GM21367 (cell line): ENCODE results near the gene ZBTB20.

Source experiments
- ATAC-seq: cut with Tn5 transposase; IDR thresholded peaks from one replicate; pipeline ENCODE4 v1.9.1; 2021; ENCODE audit not compliant: unreplicated experiment

ZBTB20 gene

GRCh38 chr3:115022199-115022598 lies 124.9 kb downstream of the ZBTB20 start:
- no peak for ATAC-seq

GRCh38 chr3:115021061-115021460 lies 126.0 kb downstream of the ZBTB20 start:
- no peak for ATAC-seq

DNA sequence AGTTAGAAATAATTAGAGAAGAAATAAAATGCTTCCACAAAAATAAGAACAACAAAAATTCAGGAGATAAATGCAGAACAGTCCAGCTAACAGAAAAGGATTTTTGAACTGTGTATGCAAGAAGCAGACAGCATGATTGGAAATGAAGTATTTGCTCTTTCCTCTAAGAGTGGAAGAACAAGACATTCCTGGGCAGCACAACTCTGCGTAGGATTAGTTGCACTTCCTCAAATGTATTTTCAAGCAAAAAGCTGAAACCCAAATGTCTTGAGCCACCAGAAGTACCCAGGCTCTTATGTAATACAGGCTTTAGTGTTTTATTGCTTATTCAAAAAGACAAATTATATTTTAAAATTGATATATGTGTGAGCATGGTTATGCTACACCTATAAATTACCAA lies 127.2 kb downstream of the ZBTB20 start:
- no peak for ATAC-seq

GRCh38 chr3:115018694-115019093 lies 128.4 kb downstream of the ZBTB20 start:
- no peak for ATAC-seq

DNA sequence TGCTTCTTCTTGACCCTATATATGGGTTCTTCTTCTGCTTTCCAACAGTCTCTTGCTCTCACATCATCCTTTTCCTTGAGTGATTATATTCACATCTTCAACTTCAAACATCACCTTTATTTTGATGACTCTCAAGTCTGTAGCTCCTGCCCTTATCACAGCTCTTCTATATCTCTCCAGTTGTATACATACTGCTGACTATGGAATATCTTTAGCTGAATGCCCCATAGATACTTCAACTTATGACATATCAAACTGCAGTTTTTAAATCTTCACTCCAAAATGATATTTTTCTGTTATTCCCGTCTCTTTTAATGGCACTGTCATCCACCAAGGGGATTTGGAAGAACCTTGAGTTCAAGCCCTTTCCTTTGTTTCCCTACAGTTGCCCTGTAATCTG lies 139.1 kb downstream of the ZBTB20 start:
- no peak for ATAC-seq

DNA sequence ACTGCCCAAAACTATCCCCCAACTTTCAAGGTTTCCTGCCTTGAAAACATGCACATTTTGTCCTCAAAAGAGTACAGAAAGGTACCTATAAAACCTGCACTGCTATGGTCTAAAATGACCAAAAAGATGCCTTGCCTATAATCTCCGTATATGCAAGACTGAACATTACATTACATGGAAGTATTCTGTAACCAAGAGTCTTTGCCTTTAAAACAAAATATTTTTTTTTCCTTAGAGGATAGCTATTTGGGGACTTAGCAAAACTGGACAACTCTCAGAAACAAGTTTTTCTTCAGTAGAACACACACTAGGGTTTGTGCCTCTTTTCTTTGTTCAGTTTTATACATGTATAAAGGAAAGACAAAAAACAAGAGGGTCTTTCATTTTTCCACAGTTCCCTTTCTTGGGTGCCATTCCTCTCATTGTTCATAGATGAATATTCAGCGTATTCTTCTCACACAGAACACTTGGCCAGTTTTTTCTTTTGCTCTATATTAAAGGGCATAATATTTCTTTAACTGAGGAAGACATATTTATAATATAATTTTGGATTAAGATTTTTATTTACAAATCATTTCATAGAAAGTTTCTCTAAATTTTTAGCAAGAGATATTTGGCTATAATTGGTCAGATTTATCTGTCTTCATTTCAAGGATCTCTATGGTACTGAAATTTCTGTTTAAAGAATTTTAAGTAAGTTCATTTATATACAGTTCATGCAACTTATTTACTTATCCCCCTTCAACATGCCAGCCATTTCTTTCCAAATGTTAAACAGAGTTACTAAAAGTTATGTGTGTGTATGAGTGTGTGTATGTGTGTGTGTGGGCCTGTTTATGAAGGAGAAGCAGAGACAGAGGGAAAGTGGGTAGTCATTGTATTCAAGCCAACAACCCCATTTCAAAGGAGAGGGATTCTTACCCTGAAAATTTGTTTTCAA lies 142.6 kb downstream of the ZBTB20 start:
- no peak for ATAC-seq

DNA sequence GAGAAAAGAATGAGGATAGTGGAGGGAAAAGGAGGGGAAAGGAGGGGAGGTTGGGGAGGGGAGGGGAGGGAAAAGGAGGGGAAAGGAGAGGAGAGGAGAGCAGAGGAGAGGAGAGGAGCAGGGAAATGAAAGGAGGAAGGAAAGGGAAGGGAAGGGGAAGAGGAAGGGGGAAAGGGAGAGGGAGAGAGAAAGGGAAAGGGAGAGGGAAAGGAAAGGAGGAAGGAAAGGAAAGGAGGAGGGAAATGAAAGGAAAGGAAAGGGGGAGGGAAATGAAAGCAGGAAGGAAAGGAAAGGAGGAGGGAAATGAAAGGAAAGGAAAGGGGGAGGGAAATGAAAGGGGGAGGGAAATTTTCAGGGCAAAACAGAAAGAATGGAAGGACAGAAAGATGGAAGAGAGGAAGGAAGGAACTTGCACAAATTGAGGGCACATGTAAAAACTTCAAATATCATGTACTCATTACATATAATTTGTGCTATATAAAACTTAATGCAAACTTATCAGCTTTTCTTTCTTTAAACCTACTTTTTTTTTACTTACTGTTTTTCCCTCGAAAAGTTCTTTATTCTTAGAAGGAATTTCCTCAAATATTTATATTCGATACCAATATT lies 148.0 kb downstream of the ZBTB20 start:
- ATAC-seq: no peak

DNA sequence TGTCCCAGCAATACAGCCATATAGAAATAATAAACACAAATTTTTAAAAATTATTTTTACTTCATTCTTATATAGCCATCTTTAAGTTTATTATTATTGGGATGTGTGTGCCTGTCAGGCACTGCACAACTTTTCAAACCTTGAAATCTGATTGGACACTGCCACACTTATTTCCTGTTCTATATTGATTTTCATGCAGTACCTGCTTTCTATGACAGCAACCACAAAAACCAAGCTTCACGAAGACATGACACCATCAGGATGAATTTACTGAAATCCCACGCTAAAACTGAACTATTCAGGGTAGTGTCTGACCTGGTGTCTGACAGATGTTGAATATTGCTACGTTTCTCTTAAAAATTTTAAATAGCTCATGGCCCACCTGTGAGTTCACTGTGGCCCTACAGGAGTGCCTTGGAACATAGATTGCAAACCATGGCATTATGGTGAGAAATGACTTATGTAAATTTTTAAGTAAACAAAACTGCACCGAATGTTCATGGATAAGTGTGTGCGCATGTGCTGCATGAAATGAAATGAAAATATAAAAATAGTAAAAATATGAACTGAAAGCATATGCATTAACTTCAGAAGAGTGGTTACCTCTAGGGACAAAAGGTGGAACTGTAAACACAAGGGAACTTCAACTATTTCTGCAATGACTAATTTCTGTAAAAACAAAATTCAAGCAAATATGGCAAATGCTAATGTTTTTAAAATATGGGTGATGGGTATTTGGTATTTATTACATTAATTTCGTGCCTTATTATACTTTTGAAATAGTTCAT lies 152.3 kb downstream of the ZBTB20 start:
- ATAC-seq: no peak

GRCh38 chr3:114985776-114986175 lies 161.3 kb downstream of the ZBTB20 start:
- ATAC-seq: no peak

DNA sequence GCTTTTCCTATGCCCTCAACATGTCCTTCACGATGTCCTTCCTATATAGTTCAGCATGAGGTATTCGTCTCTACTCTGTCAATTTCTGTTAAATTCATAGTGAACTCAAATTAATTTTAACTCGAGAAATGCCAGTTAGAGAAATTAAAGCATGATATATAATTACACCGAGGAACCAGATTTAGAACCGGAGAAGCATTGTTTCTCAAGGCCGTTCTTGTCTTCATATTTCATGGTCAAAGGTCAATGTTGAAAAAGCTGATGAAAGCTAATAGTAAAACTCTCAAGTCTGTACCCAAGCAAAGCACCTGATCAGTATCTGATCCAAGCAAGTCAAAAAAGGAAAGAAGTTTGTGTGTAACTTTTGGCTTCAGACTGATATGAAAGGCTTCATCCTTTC lies 163.8 kb downstream of the ZBTB20 start:
- no peak for ATAC-seq

GRCh38 chr3:114974387-114974786 lies 172.7 kb downstream of the ZBTB20 start:
- peak; percentile 86 for ATAC-seq

DNA sequence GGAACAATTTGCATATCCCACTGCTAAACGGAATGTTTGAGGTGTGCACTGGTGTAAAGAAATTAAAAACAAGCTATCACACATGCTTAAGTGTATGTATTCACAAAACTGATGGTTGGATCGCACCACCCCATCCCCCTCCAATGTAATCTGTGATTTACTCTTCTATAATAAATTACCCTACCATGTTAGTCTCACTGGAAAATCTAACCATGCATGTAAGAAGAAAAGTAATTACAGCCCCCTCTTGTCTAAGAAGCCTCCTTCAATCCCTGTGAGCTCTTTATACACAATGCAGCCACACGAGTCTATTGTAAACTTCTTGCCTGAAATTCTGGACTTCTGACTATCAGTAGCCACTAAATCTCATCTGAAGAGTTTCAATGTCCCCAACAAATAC lies 173.6 kb downstream of the ZBTB20 start:
- ATAC-seq: no peak

DNA sequence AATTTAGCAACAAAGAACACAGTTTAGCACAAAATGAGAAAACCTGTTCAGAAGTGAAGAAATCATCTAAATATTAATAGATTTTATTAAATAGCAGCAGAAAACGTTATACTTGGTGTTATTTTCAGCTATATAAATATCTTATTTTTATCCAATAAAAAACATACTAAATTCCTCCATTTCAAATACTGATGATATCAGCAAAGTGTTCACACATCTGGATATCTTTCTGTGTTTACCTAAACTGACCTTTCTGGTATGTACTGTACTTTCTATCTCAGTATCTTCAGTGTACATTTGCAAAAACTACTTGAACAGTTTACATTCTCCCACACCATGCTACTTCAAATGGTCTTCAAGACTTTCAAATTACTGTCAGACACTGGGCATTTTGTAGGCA lies 179.9 kb downstream of the ZBTB20 start:
- ATAC-seq: no peak

GRCh38 chr3:114962189-114962588 lies 184.9 kb downstream of the ZBTB20 start:
- ATAC-seq: no peak

DNA sequence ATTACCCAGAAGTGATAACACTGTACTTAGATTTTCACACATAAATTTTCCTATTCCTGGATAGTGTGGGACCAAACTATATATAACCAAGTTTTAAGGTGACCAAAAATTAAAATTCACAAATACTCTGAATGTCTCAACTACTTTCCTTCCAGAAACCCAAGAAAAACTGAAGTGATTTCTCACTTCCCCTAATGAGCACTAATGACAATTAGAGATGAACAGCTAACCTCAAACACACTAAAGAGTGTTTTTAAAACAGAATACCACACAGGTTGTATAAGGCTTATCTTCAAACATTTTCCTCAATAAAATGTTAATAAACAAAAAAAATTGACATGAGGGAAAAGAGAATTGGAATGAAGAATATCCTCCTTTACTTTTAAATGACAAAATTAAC lies 188.2 kb downstream of the ZBTB20 start:
- peak; percentile 49 for ATAC-seq

DNA sequence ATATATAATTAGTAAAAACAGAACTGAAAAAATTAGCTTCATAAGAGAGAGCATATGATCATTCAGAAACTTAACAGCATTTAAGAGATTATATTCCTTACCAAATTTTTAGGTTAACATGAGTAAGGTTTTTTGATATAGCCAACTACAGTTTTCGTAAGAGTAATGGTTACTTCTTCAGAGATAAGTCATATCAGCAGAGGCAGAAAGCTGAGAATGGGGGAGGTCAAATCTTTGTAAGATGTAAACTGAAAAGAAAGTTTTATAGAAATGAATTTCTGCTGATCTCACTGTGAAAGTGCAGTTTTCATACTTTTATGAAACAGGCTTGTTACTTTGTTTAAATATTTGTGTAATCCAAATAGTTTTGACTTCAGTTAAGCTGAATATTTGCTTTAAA lies 193.3 kb downstream of the ZBTB20 start:
- ATAC-seq: no peak

DNA sequence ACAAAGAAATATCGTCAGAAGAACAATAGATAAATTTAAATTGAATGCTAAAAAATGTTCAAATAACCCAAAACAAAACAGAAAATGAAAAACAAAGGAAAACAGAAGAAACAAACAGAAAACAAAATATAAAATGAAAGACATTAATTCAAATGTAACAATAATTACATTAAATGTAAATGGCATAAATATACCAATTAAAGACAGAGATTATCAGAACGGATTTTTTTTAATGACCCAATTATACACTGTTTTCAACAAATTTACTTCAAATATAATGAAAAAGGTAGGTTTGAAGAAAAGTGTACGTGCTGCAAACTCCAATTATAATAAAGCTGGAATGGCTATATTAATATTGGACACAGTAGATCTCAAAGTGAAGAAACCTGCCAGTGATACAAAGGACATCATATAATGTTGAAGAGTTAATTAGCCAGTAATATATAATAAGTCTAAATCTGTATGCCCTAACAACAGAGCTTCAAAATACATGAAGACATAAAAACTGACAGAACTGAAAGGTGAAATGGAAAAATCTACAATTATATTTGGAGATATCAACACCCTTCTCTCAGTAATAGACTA lies 193.8 kb downstream of the ZBTB20 start:
- no peak for ATAC-seq

DNA sequence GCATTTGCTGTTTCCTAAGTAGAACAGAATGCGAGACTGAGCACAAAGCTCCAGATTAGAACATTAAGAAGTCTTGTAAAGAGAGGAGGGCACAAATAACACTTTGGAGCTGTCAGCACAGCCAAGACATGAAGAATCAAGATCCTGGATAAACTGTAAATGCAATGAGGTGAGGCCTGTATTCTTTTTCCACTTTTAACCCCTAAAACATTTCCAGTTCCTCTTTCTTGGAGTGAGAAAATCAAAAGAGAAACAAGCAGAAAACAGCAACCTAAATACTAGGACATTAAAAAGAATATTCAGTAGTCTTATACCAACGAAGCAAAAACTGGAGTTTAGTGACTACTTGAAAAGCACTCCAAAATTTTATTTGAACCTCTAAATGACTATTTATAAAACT lies 204.3 kb downstream of the ZBTB20 start:
- peak; percentile 55 for ATAC-seq

DNA sequence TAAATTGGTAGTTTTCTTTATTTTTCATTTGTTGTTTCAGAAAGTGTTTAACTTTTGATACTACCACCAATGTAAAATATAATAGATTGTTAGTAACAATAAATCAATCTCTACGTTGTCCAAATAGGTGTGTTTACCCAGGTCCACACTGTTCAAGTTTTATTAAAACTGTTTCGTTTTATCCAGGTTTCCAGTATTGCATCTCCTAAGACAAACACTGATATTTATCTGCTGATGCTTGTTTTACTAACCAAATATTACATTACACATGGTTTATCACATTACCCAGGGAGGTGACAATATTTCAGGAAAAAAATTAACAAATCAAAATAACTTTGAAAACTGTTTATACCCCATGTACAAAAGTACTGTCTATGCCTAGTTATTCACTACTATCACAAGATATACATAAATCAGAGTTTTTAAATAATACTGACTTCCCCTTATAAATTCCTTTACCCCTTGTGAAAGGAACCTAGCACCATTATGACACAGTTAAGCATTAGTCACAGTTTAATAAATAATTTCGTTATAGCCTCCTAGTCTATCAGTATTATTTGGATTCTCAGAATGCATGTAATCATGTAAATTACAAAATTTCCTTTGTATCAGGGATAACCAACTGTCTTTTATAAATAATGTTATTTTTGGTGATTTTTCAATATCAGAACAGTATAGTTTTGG lies 205.3 kb downstream of the ZBTB20 start:
- no peak for ATAC-seq

- ATAC-seq: no peak
Measured at GRCh38 chr3:114939920-114940319, 207.2 kb downstream of the ZBTB20 start.

GRCh38 chr3:114933407-114933806 lies 213.7 kb downstream of the ZBTB20 start:
- ATAC-seq: no peak
